NCI-H69 (cell line): ENCODE data around the gene OPN1MW2.
"Not testable (repeated sequence)": the region's sequence is repeated elsewhere in the genome, so short reads cannot be mapped to it uniquely, and the experiment has no call there.

Source experiments
- DNase-seq: peaks from one replicate; lab custom pipeline; 2025; lab: John Stamatoyannopoulos, UW

OPN1MW2 gene

DNA sequence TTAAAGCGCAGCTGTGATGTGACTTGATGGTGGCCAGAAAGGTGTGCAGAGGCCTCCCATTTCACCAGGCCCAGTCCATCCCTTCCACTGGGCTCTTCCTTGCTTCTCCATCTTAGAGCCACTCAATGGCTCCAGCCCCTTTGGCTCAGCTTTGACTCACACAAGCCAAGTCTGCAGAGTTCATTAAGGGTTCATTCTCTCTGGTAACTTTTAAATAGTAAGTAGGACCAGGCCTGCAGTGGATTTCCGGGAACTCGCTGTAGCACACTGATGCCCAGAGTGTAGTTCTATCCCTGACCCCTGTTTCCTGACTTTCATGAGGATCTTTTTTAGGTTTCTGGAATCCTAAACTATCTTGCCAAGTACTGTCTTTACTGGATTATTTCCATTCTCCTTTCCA, 49.7 kb downstream of the OPN1MW2 start:
- DNase-seq = not testable (repeated sequence)
